ENCODE results near the gene NOTO. TPM values are rescaled to one million over a fixed set of nuclear protein-coding genes. Genes with fewer than 3 reads are reported as not detected.

NOTO gene
- total RNA-seq, 1 experiment from 2014 or later: 0.66 TPM

- Mint-ChIP-seq H3K9me3 (peaks cover 9% of the 10 kb centered on the region in 2 experiments; a peak in 4 of 5 replicates), H3K4me3 (no peak overlapping the region), H3K27me3 (ENCODE audit: low read depth) (peaks cover 64% of the 10 kb centered on the region), H3K27ac (no peak overlapping the region; a peak in 2 of 7 replicates), H3K36me3 (ENCODE audit: insufficient read depth in 1 of 3, low read depth in 3 of 3) (peaks cover 0 to 3% (median 2%) of the 10 kb centered on the region in 3 experiments; a peak in 2 of 7 replicates), H3K4me1 (peaks cover 12 to 14% of the 10 kb centered on the region in 2 experiments)
- Histone ChIP-seq H3K4me1 (ENCODE audit: insufficient read depth, low read length) (no peaks in the 10 kb centered on the region), H4K91ac (ENCODE audit: insufficient read length, low read depth, low read length) (no peak overlapping the region), H3K23me2 (ENCODE audit: insufficient read length, low read depth, low read length, poor library complexity, severe bottlenecking) (no peaks in the 10 kb centered on the region), H4K8ac (replicated peaks; ENCODE audit: insufficient read length, low read depth, low read length) (no peak overlapping the region), H2BK20ac (ENCODE audit: low read depth, low read length, poor library complexity, severe bottlenecking) (no peak overlapping the region), H3K4ac (ENCODE audit: low read depth, low read length) (no peak overlapping the region), H2BK120ac (ENCODE audit: low read depth, low read length, poor library complexity, severe bottlenecking) (no peak overlapping the region), H2AFZ (ENCODE audit: low read length) (no peak overlapping the region), H3K79me1 (ENCODE audit: insufficient read depth, low read depth, low read length, poor library complexity, severe bottlenecking) (no peaks in the 10 kb centered on the region), H2BK12ac (ENCODE audit: insufficient read length, low read depth, low read length) (no peak overlapping the region), H3T11ph (ENCODE audit: low read length) (no peak overlapping the region), H3K4me2 (ENCODE audit: insufficient read depth, insufficient read length, low read length) (no peak overlapping the region), H2BK5ac (ENCODE audit: insufficient read length, low read length) (no peak overlapping the region), H3K27me3 (ENCODE audit: insufficient read depth, low read length) (no peaks in the 10 kb centered on the region), H3K23ac (ENCODE audit: insufficient read length, low read depth, low read length) (no peak overlapping the region), H3K9ac (ENCODE audit: extremely low read depth, insufficient read length, low read length) (no peak overlapping the region), H3K27ac (ENCODE audit: insufficient read length, low read depth, low read length) (no peak overlapping the region), H2AK5ac (ENCODE audit: insufficient read length, low read length) (no peak overlapping the region), H3K56ac (ENCODE audit: insufficient read length, low read depth, low read length) (no peak overlapping the region), H3K9me3 (ENCODE audit: control insufficient read depth, low read depth, low read length) (no peaks in the 10 kb centered on the region), H3K18ac (ENCODE audit: insufficient read length, low read depth, low read length) (no peak overlapping the region), H4K5ac (ENCODE audit: insufficient read length, low read depth, low read length) (no peak overlapping the region), H3K79me2 (ENCODE audit: insufficient read depth, low read length) (no peaks in the 10 kb centered on the region), H3K14ac (ENCODE audit: insufficient read depth, low read length) (no peak overlapping the region), H2BK15ac (ENCODE audit: low read depth, low read length) (no peak overlapping the region), H4K20me1 (ENCODE audit: control insufficient read depth, insufficient read depth, insufficient read length) (no peaks in the 10 kb centered on the region)
- DNase-seq: no peak
- WGBS (ENCODE audit: extremely low coverage, insufficient read length, low lambda C conversion rate): no CpG with 5 or more reads among the region's 2 CpGs
- TF ChIP-seq CTCF (conservative IDR thresholded peaks at IDR 0.05): no peak
These were observed 14.8 kb upstream of the NOTO start for GRCh38 chr2:73187549-73187948.

All from H9 (cell line).